CD14-positive monocyte (primary cell): ENCODE measurements around the gene COX5A. TPM values are rescaled to one million over a fixed set of nuclear protein-coding genes. Genes with fewer than 3 reads are reported as not detected.
A peak's percentile ranks its signal among the peaks of the same experiment; 100 is the strongest.

Experiments
- DNase-seq, 3 donors: peaks; one replicate each; pipeline ENCODE4 v3.0.0-alpha.2; 2011 to 2022
- H2AFZ ChIP-seq: 2 replicates; pipeline ENCODE4 v1.6.0; 2012; ENCODE audit warnings: mild to moderate bottlenecking, low read depth, low read length, inconsistent platforms; ENCODE audit not compliant: insufficient read depth, poor library complexity, severe bottlenecking
- H3K27ac ChIP-seq, 2 donors: 1 replicate in 1 of 2; 2 replicates in 1 of 2; pipeline ENCODE4 v1.5.1; 2012 to 2013; ENCODE audit warnings: low read length in 2 of 2, control low read depth in 1 of 2, inconsistent platforms in 1 of 2, low read depth in 1 of 2, mild to moderate bottlenecking in 1 of 2
- H3K27me3 ChIP-seq, 2 donors: one replicate each; pipeline versions ENCODE4 v1.6.0 to v1.6.1; 2011 to 2013; ENCODE audit warnings: low read length in 2 of 2; ENCODE audit not compliant: control insufficient read depth in 2 of 2, insufficient read depth in 2 of 2
- H3K36me3 ChIP-seq, 2 donors: replicated peaks in 1 of 2; 1 replicate in 1 of 2; 2 replicates in 1 of 2; pipeline versions ENCODE4 v1.5.1 to v1.6.1; 2012 to 2013; ENCODE audit warnings: low read length in 2 of 2, control low read depth in 1 of 2, inconsistent platforms in 1 of 2, mild to moderate bottlenecking in 1 of 2; ENCODE audit not compliant: insufficient read depth in 2 of 2, control insufficient read depth in 1 of 2
- H3K4me1 ChIP-seq, 2 donors: 1 replicate in 1 of 2; 2 replicates in 1 of 2; pipeline versions ENCODE4 v1.5.1 to v1.6.1; 2012 to 2013; ENCODE audit warnings: low read length in 2 of 2, control low read depth in 1 of 2, inconsistent platforms in 1 of 2, mild to moderate bottlenecking in 1 of 2, moderate library complexity in 1 of 2; ENCODE audit not compliant: insufficient read depth in 2 of 2, control insufficient read depth in 1 of 2
- H3K4me2 ChIP-seq: replicated peaks from 2 replicates; pipeline ENCODE3; 2012; ENCODE audit warnings: low read length, moderate library complexity, mild to moderate bottlenecking; ENCODE audit not compliant: poor library complexity, severe bottlenecking; ENCODE audit errors: extremely low read depth
- H3K4me3 ChIP-seq, 3 experiments: fragments of 200-600 bp in 1 of 3; sonication (generic) in 1 of 3; replicated peaks in 1 of 3; 1 replicate in 2 of 3; 2 replicates in 1 of 3; pipeline ENCODE4 v1.5.1; 2011 to 2013; ENCODE audit warnings: low read length in 3 of 3, mild to moderate bottlenecking in 3 of 3, control low read depth in 2 of 3, low read depth in 2 of 3, inconsistent platforms in 1 of 3, moderate library complexity in 1 of 3
- H3K79me2 ChIP-seq: 2 replicates; pipeline ENCODE4 v1.6.0; 2012; ENCODE audit warnings: mild to moderate bottlenecking, control low read depth, inconsistent platforms, low read length, moderate library complexity; ENCODE audit not compliant: insufficient read depth
- H3K9ac ChIP-seq: 2 replicates; pipeline ENCODE4 v1.6.0; 2017; ENCODE audit warnings: low read length, mild to moderate bottlenecking; ENCODE audit not compliant: insufficient read depth, poor library complexity, severe bottlenecking
- H3K9me3 ChIP-seq, 2 donors: replicated peaks in 1 of 2; 1 replicate in 1 of 2; 2 replicates in 1 of 2; pipeline versions ENCODE4 v1.5.1 to v1.6.1; 2012 to 2013; ENCODE audit warnings: low read length in 2 of 2, control low read depth in 1 of 2; ENCODE audit not compliant: control insufficient read depth in 1 of 2, insufficient read depth in 1 of 2
- H4K20me1 ChIP-seq: 2 replicates; pipeline ENCODE4 v1.6.0; 2012; ENCODE audit warnings: mild to moderate bottlenecking, low read length, control low read depth, moderate library complexity; ENCODE audit not compliant: insufficient read depth
- H3K27ac Mint-ChIP-seq, 7 donors: one replicate each; pipeline ENCODE4 v1.8.0; 2020; ENCODE audit warnings: mild to moderate bottlenecking in 7 of 7, mixed read lengths in 7 of 7, moderate library complexity in 6 of 7, inconsistent platforms in 2 of 7
- H3K27me3 Mint-ChIP-seq, 3 donors: one replicate each; pipeline ENCODE4 v1.8.0; 2021 to 2022; ENCODE audit warnings: low read depth in 3 of 3, mild to moderate bottlenecking in 3 of 3, mixed read lengths in 3 of 3, moderate library complexity in 3 of 3, inconsistent platforms in 1 of 3
- H3K36me3 Mint-ChIP-seq, 2 donors: one replicate each; pipeline ENCODE4 v1.8.0; 2020; ENCODE audit warnings: mixed read lengths in 2 of 2, inconsistent platforms in 1 of 2, mild to moderate bottlenecking in 1 of 2
- H3K4me1 Mint-ChIP-seq: one replicate; pipeline ENCODE4 v1.8.0; 2020; ENCODE audit warnings: mild to moderate bottlenecking, mixed read lengths
- H3K4me3 Mint-ChIP-seq, 2 donors: one replicate each; pipeline ENCODE4 v1.8.0; 2020; ENCODE audit warnings: mild to moderate bottlenecking in 2 of 2, mixed read lengths in 2 of 2, moderate library complexity in 1 of 2
- H3K9me3 Mint-ChIP-seq, 7 donors: one replicate each; pipeline ENCODE4 v1.8.0; 2020 to 2022; ENCODE audit warnings: mixed read lengths in 7 of 7, mild to moderate bottlenecking in 6 of 7, moderate library complexity in 6 of 7, inconsistent platforms in 2 of 7
- WGBS: methylation state at CpG from one replicate; pipeline ENCODE4 v1.1.5; 2013; ENCODE audit warnings: missing lambda C conversion rate; ENCODE audit not compliant: insufficient coverage; 5-methylcytosine and 5-hydroxymethylcytosine counted together
- intact Hi-C, 2 donors: fragments of 100-400 bp; cut with micrococcal nuclease; formaldehyde crosslinking; loops; one replicate each; pipeline versions ENCODE4 v1.15.0 to v1.15.1; 2023
- polyA plus RNA-seq, 3 donors: library from polyadenylated mRNA; depleted of rRNA in 1 of 3; unstranded in 2 of 3; stranded (reverse) in 1 of 3; fragments of 300-500 nt in 2 of 3; fragments of >200 nt in 1 of 3; fragmentation: Illumina TruSeq in 2 of 3; gene quantifications; 1 replicate in 2 of 3; 2 replicates in 1 of 3; pipeline ENCODE4 v1.2.3, GENCODE V29; 2012 to 2021
- TF ChIP-seq, protein P1 (sequence below): fragments of 200-600 bp; IDR thresholded peaks from one replicate; pipeline ENCODE4 v1.8.0; 2022; ENCODE audit warnings: antibody characterized with exemption, mild to moderate bottlenecking

COX5A gene
- polyA plus RNA-seq, 3 donors: 127 to 498 (median 434) TPM

DNA sequence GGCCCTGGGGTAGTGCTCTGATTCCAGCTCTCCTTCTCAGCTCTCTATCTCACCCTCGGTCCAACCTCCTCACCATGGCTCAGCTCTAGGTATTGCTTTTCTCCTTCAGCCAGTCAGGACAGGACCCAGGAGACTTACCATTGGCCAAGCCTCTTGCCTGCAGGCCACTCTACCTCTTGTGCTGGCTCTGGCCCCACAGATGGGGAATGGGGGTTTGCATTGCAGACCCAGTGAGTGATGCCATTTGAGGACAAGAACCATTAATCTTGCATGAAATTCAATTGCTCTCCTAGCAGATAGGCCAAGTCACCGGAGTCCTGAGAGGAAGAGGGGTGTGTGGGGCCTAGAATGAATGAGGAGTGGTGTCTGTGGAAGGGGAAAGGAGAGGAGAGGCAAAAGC lies 24.8 kb upstream of the COX5A start:
- TF ChIP-seq, protein P1, sequence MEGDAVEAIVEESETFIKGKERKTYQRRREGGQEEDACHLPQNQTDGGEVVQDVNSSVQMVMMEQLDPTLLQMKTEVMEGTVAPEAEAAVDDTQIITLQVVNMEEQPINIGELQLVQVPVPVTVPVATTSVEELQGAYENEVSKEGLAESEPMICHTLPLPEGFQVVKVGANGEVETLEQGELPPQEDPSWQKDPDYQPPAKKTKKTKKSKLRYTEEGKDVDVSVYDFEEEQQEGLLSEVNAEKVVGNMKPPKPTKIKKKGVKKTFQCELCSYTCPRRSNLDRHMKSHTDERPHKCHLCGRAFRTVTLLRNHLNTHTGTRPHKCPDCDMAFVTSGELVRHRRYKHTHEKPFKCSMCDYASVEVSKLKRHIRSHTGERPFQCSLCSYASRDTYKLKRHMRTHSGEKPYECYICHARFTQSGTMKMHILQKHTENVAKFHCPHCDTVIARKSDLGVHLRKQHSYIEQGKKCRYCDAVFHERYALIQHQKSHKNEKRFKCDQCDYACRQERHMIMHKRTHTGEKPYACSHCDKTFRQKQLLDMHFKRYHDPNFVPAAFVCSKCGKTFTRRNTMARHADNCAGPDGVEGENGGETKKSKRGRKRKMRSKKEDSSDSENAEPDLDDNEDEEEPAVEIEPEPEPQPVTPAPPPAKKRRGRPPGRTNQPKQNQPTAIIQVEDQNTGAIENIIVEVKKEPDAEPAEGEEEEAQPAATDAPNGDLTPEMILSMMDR: no peak
- peaks cover 15 to 17% of the 10 kb centered on the region in 2 donors for H3K4me1 ChIP-seq
- no peak overlapping the region for H2AFZ ChIP-seq
- H3K27ac ChIP-seq: no peak overlapping the region
- H3K9me3 ChIP-seq: peaks cover 0 to 8% of the 10 kb centered on the region in 2 donors
- peaks cover 49 to 60% (median 55%) of the 10 kb centered on the region in 3 donors for H3K27me3 Mint-ChIP-seq
- peaks cover 37 to 53% of the 10 kb centered on the region in 2 donors for H3K27me3 ChIP-seq
- H3K4me2 ChIP-seq: no peak overlapping the region
- DNase-seq: no peak
- no peak overlapping the region for H3K4me3 ChIP-seq
- intact Hi-C loops: no loop called here
- peaks cover 0 to 14% (median 8%) of the 10 kb centered on the region in 7 donors for H3K9me3 Mint-ChIP-seq
- no peaks in the 10 kb centered on the region for H3K79me2 ChIP-seq
- H3K4me1 Mint-ChIP-seq: peaks cover 19% of the 10 kb centered on the region
- no peaks in the 10 kb centered on the region for H4K20me1 ChIP-seq
- H3K36me3 Mint-ChIP-seq: peaks cover 6 to 8% of the 10 kb centered on the region in 2 donors
- H3K36me3 ChIP-seq: no peaks in the 10 kb centered on the region
- H3K9ac ChIP-seq: no peak overlapping the region
- no peak overlapping the region for H3K4me3 Mint-ChIP-seq
- H3K27ac Mint-ChIP-seq: no peak overlapping the region
- 0% methylated on average over 1 of the region's 2 CpGs for WGBS

DNA sequence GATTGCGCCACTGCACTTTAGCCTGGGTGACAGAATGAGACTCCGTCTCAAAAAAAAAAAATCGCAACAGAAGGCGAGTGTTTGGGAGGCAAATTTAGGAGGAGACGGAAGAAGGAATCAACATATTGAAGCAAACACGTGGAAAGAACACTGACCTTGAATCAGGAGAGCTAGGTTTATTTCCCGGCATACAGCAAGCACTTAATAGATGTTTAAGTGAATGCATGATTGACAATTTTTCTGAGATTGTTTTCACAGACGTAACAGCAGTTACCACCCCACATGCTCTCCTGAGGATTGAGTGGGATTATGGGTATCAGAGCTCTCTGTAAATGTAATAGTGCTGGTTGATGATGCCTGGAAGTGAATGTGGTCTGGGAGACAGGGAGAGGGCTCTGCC lies 24.3 kb upstream of the COX5A start:
- Histone ChIP-seq H3K4me3 (no peak overlapping the region), H3K36me3 (no peaks in the 10 kb centered on the region), H3K9me3 (peaks cover 0 to 11% of the 10 kb centered on the region in 2 donors), H4K20me1 (no peaks in the 10 kb centered on the region), H3K79me2 (no peaks in the 10 kb centered on the region), H3K27me3 (peaks cover 41 to 57% of the 10 kb centered on the region in 2 donors), H3K9ac (no peak overlapping the region), H3K27ac (no peak overlapping the region), H3K4me2 (no peak overlapping the region), H3K4me1 (peaks cover 20 to 21% of the 10 kb centered on the region in 2 donors), H2AFZ (no peak overlapping the region)
- Mint-ChIP-seq H3K9me3 (peaks cover 0 to 17% (median 8%) of the 10 kb centered on the region in 7 donors), H3K27ac (no peak overlapping the region), H3K4me1 (peaks cover 23% of the 10 kb centered on the region), H3K4me3 (peak overlapping the region in 1 of 2 donors; percentile 71), H3K36me3 (peaks cover 6 to 8% of the 10 kb centered on the region in 2 donors), H3K27me3 (peaks cover 53 to 64% (median 60%) of the 10 kb centered on the region in 3 donors)
- intact Hi-C loops: no loop called here
- WGBS: 98% methylated on average over 6 of the region's 8 CpGs
- no peak for DNase-seq
- TF ChIP-seq, protein P1: no peak
